Activated B cell treated with CpG ODN at 0.5 μM for 24 hours (primary cell): ENCODE measurements around the gene MFRP. TPM values are rescaled to one million over a fixed set of nuclear protein-coding genes. Genes with fewer than 3 reads are reported as not detected.

Experiments used
- ATAC-seq: fragments of 200-7000 bp; cut with Tn5 transposase; one replicate; pipeline ENCODE4 v1.10.0; 2021; ENCODE audit warnings: low read depth, mild to moderate bottlenecking, moderate library complexity
- CTCF ChIA-PET: fragments of 350-600 bp; sonication (Branson Sonifier 250); formaldehyde crosslinking; loops from one replicate; lab custom pipeline; 2021; ENCODE audit warnings: antibody characterized with exemption; lab: Charles Lee
- POLR2A ChIA-PET: fragments of 350-600 bp; sonication (Branson Sonifier 250); formaldehyde crosslinking; loops from one replicate; lab custom pipeline; 2021; ENCODE audit warnings: antibody characterized with exemption; lab: Charles Lee
- DNase-seq: peaks from one replicate; pipeline ENCODE4 v3.0.0; 2022
- H3K27ac Mint-ChIP-seq: one replicate; pipeline ENCODE4 v1.8.0; 2020; ENCODE audit warnings: mixed read lengths
- H3K27me3 Mint-ChIP-seq: one replicate; pipeline ENCODE4 v1.8.0; 2021; ENCODE audit warnings: mixed read lengths
- H3K36me3 Mint-ChIP-seq: one replicate; pipeline ENCODE4 v1.8.0; 2021; ENCODE audit warnings: low read depth, mixed read lengths
- H3K4me1 Mint-ChIP-seq: one replicate; pipeline ENCODE4 v1.8.0; 2021; ENCODE audit warnings: mixed read lengths
- H3K4me3 Mint-ChIP-seq: one replicate; pipeline ENCODE4 v1.8.0; 2020; ENCODE audit warnings: mild to moderate bottlenecking, mixed read lengths
- H3K9me3 Mint-ChIP-seq: one replicate; pipeline ENCODE4 v1.8.0; 2020; ENCODE audit warnings: mixed read lengths
- CTCF ChIP-seq: fragments of 200-600 bp; IDR thresholded peaks from one replicate; pipeline ENCODE4 v1.8.0; 2022; ENCODE audit warnings: antibody characterized with exemption, mild to moderate bottlenecking
- intact Hi-C: fragments of 100-400 bp; cut with micrococcal nuclease; formaldehyde crosslinking; loops from one replicate; pipeline ENCODE4 v1.15.1; 2024
- total RNA-seq: library from RNA; stranded (reverse); gene quantifications from 2 replicates; pipeline ENCODE4 v1.2.3, GENCODE V29; 2022

Gene MFRP
- total RNA-seq, 1 donor from 2014 or later = not detected

DNA sequence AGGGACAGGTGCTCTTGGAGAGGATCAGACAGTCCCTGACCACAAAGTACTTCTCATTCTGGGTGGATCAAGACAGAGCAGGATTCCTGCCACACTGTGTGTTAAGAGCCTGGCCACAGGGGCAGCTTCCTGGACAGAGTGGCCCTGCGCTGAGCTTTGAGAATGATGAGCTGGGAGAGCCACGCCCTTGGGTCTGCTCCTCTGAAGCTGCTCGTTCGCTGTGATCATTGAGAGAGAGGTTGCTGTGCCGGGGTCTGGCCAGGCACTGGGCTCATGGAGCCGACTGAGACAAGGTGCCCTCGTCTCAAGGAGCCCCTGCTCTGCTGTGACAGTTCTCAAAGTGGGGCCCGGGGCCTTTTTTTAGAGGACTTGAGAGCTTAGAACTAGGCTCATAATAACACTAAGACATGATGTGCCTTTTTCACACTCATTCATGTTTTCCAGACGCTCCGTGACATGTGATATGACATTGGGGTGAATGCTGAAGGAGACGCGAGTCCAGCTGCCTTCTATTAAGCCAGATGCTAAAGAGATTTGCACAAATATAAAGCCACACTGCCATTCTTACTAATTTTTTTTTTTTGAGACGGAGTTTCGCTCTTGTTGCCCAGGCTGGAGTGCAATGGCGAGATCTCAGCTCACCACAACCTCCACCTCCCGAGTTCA lies 1.6 kb upstream of the MFRP start:
- H3K27ac Mint-ChIP-seq = no peak overlapping the region
- no peaks in the 10 kb centered on the region for H3K9me3 Mint-ChIP-seq
- peaks cover 51% of the 10 kb centered on the region for H3K27me3 Mint-ChIP-seq
- ChIA-PET POLR2A (no interaction called here), CTCF (interaction anchor here (0.8 to 1.2 kb wide), 3 partner anchors 8 to 33 kb away, joined by 3 to 4 read pairs (median 3); partner anchors contain the start of gene USP2)
- ATAC-seq (no peak), DNase-seq (no peak)
- H3K36me3 Mint-ChIP-seq = no peaks in the 10 kb centered on the region
- no peak overlapping the region for H3K4me3 Mint-ChIP-seq
- intact Hi-C loops = no loop called here
- no peaks in the 10 kb centered on the region for H3K4me1 Mint-ChIP-seq
- TF ChIP-seq CTCF = no peak

DNA sequence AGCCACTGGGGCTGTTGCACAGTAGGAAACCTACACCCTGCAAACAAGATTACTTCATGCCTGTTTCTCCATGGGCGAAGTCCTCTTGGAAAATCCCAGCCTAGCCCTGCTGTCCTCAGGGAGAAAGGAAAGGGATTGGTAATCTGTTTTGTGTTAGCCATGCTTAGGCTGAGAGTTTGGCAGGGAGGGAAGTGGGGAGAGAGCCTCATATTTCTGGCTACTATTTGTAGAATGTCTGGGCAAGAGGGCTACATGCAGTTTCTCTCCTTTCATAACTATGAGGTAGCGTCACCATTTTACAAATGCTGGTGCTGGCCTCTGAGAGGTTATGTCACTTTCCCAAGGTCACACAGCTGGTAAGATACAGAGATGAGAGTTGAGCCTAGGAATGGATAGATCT lies 737 bp upstream of the MFRP start:
- H3K27me3 Mint-ChIP-seq = peaks cover 50% of the 10 kb centered on the region
- H3K4me1 Mint-ChIP-seq = no peaks in the 10 kb centered on the region
- ChIA-PET POLR2A (no interaction called here), CTCF (interaction anchor here (1.2 kb wide), 1 partner anchor 9 kb away, joined by 4 read pairs; no protein-coding TSS in a partner anchor)
- DNase-seq (no peak), ATAC-seq (no peak)
- intact Hi-C loops = no loop called here
- no peak overlapping the region for H3K4me3 Mint-ChIP-seq
- TF ChIP-seq CTCF = no peak
- no peaks in the 10 kb centered on the region for H3K36me3 Mint-ChIP-seq
- no peaks in the 10 kb centered on the region for H3K9me3 Mint-ChIP-seq
- no peak overlapping the region for H3K27ac Mint-ChIP-seq

DNA sequence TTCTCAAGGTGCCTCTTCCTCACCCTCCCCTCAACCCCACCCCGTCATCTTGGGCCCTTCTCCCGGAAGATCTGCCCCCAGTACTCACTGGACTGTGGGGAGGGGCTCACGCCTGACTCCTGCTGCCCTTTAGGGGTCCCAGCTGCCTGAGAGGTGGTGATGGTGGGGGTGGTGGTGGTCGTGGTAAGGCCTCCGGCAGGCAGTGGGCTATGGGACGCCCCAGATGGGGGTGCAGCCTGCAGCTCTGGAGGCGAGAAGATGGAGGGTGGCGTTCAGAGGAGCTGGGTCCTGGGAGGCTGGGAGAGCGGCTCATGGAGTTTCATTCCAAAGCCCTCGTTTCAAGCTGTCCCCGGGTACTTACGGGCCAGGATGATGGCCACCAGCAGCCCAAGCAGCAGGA lies 820 bp downstream of the MFRP start:
- intact Hi-C loops = no loop called here
- peaks cover 8% of the 10 kb centered on the region for H3K4me1 Mint-ChIP-seq
- ChIA-PET CTCF (no interaction called here), POLR2A (no interaction called here)
- ATAC-seq = no peak
- no peaks in the 10 kb centered on the region for H3K36me3 Mint-ChIP-seq
- no peak overlapping the region for H3K4me3 Mint-ChIP-seq
- H3K27me3 Mint-ChIP-seq = peaks cover 49% of the 10 kb centered on the region
- H3K27ac Mint-ChIP-seq = no peak overlapping the region
- no peaks in the 10 kb centered on the region for H3K9me3 Mint-ChIP-seq
- no peak for TF ChIP-seq CTCF
- no peak for DNase-seq

DNA sequence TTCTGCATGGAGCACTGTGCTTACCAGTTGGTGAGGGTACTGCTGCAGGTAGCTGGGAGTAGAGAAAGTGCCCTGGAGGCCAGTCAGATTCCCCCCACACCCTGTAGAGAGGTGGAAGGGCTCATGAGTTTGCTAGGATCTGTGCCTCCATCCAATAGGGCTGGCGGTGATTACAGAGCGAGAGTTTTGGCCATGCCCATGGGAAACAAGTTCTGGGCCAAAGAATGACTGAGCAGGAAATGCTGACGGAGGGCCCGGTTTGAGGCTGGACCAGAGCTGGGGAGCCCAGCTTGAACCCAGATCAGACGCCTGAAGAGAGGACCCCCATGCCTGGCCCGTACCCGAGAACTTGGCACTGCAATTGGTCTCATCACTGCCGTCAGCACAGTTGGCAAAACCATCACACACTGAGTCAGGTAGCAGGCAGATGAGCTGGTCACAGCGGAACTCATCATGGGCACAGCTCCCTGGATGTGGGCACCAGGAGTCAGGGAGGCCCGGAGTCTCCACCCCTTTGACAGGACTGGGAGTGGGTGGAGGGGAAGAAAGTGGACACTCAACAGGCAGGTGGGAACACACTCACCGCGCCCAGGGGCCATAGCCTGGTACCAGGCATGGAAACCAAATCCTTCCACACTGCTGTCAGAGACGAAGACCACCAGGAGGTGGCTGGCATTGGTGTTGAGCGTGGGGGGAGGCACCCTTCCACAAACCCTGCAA lies 2.1 kb downstream of the MFRP start:
- H3K27me3 Mint-ChIP-seq = peaks cover 47% of the 10 kb centered on the region
- H3K9me3 Mint-ChIP-seq = no peaks in the 10 kb centered on the region
- peaks cover 10% of the 10 kb centered on the region for H3K4me1 Mint-ChIP-seq
- H3K4me3 Mint-ChIP-seq = no peak overlapping the region
- H3K36me3 Mint-ChIP-seq = no peaks in the 10 kb centered on the region
- no peak for TF ChIP-seq CTCF
- ChIA-PET POLR2A (no interaction called here), CTCF (interaction anchor here (0.7 kb wide), 1 partner anchor 11 kb away, joined by 3 read pairs; no protein-coding TSS in a partner anchor)
- intact Hi-C loops = no loop called here
- ATAC-seq (no peak), DNase-seq (no peak)
- no peak overlapping the region for H3K27ac Mint-ChIP-seq

GRCh38 chr11:119343726-119344125 lies 2.8 kb downstream of the MFRP start:
- ChIA-PET CTCF (no interaction called here), POLR2A (no interaction called here)
- ATAC-seq (no peak), DNase-seq (no peak)
- Mint-ChIP-seq H3K4me3 (no peak overlapping the region), H3K27ac (no peak overlapping the region), H3K9me3 (no peaks in the 10 kb centered on the region), H3K4me1 (peaks cover 13% of the 10 kb centered on the region), H3K27me3 (peaks cover 53% of the 10 kb centered on the region), H3K36me3 (no peaks in the 10 kb centered on the region)
- no peak for TF ChIP-seq CTCF
- intact Hi-C loops = no loop called here
